Posterior vena cava (tissue), 2 donors: ENCODE measurements around the gene TP53BP2. TPM values are rescaled to one million over a fixed set of nuclear protein-coding genes. Genes with fewer than 3 reads are reported as not detected.
"Not testable (repeated sequence)": the region's sequence is repeated elsewhere in the genome, so short reads cannot be mapped to it uniquely, and the experiment has no call there.

ENCODE experiments used
- DNase-seq: peaks from one replicate; pipeline ENCODE4 v3.0.0-alpha.2; 2020; ENCODE audit warnings: low spot score
- intact Hi-C, 2 donors: fragments of 100-400 bp; cut with DNase I; formaldehyde crosslinking; loops; one replicate each; pipeline versions ENCODE4 v1.14.1 to v1.14.2; 2022 to 2023
- long read RNA-seq, 2 donors: library from polyadenylated mRNA; unstranded; transcript quantifications; one replicate each; pipeline ENCODE4 v2.0.0, GENCODE V29; 2020 to 2021
- total RNA-seq, 2 donors: library from RNA; stranded (reverse); fragmentation: NEBNext Ultra II Directional; extraction: Animal tissue kit (Norgen Biotek cat#: 25700); gene quantifications; one replicate each; pipeline ENCODE4 v1.2.1, GENCODE V29; 2021
- donor health status: DM: yes; HTN: yes; CAD: no.
- donor health status: DM: yes; HTN: yes; CAD: no.

TP53BP2 gene
- 10 to 100 TPM; 39.6 to 54.4 TPM for total RNA-seq
- long read RNA-seq, donor 1, full-length matches to known transcripts, result 1 of 6 reads
- long read RNA-seq, donor 1, partial matches to known transcripts, result 5 of 6 reads
- long read RNA-seq, donor 1, other reads (novel, unspliced or antisense), result 0 of 6 reads
- long read RNA-seq, donor 2, partial matches to known transcripts, result 4 of 4 reads
- long read RNA-seq, donor 2, other reads (novel, unspliced or antisense), result 0 of 4 reads

DNA sequence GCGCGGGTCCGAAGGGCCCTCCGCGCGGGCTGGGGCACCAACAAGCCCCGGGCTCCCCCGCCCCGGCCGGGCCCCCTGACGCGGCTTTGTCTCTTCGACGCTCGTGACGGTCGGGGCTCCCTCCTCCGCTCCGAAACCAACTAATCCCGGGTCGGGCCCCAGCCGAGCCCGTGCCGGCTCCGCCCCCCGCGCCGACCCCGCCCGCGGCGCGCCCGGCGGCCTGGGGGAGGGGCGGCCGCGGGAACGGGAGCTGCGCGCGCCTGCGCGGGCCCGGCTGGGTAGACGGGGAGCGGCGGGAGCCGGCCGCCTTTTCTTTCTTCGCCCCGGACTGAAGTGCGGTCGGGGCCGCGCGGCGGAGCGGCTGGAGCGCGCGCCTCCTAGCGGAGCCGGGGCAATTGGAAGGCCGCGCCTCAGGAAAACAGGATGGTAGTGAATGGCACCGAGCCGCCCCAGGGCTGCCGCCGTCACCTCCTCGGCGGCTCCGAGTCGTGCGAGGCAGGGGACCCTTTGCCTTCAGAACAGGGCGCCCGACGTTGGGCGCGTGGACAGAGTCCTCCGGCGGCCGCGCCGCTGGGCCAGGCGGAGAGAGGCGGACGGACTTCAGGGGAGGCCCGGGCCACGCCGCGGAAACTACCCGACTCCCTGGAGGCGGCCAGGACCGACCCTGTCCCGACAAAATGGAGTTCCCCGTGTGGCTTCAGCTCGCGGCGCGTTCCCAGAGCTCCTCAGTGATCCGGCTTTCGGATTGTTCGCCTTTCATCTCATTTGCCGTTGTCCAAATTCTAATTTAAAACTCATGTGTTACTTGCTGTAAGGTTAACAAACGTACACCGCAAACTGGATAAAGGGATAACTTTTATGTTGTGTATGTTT lies at the start of gene TP53BP2:
Gene TP53BP2, minus strand, starts transcription at position 138 of the 873 bp plus-strand sequence. CDS start 267 bp downstream, outside the sequence.
- DNase-seq, result peak; percentile 97
- intact Hi-C loops, result no loop called here

- DNase-seq, intact Hi-C loops: not testable (repeated sequence)
These were observed 44.7 kb upstream of the TP53BP2 start for GRCh38 chr1:223890494-223890893.

GRCh38 chr1:223889319-223889718 lies 43.6 kb upstream of the TP53BP2 start:
- intact Hi-C loops, DNase-seq: not testable (repeated sequence)

- peak; percentile 85 for DNase-seq
- intact Hi-C loops, result no loop called here
These were observed 42.1 kb upstream of the TP53BP2 start for GRCh38 chr1:223887747-223888418.

GRCh38 chr1:223886516-223886921 lies 40.8 kb upstream of the TP53BP2 start:
- intact Hi-C loops, result no loop called here
- no peak for DNase-seq

DNA sequence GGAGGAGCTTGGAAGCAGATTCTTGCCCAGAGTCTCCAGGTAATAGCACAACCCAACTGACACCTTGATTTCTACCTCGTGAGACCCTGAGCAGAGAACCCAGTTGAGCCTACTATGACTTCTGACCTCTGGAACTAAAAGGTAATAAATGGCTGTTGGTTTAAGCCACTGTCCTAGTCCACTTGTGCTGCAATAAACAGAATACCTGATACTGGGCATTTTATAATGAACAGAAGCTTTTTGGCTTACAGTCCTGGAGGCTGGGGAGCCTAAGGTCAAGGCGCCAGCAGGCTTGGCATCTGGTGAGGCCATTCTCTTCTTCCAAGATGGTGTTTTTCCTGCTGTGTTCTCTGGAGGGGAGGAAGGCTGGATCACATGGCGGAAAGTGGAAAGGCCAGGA lies 39.9 kb upstream of the TP53BP2 start:
- DNase-seq, result no peak
- intact Hi-C loops, result no loop called here

GRCh38 chr1:223878598-223879325 lies 33.0 kb upstream of the TP53BP2 start:
- intact Hi-C loops, result no loop called here
- no peak for DNase-seq

GRCh38 chr1:223877804-223878203 lies 32.1 kb upstream of the TP53BP2 start:
- intact Hi-C loops, result no loop called here

GRCh38 chr1:223876590-223876989 lies 30.8 kb upstream of the TP53BP2 start:
- intact Hi-C loops, result no loop called here
- DNase-seq, result no peak

More at GRCh38 chr1:223877804-223878203, 32.1 kb upstream of the TP53BP2 start:
- DNase-seq, result no peak

- DNase-seq, result no peak
- intact Hi-C loops, result no loop called here
These were observed 27.3 kb upstream of the TP53BP2 start for GRCh38 chr1:223873044-223873443.

DNA sequence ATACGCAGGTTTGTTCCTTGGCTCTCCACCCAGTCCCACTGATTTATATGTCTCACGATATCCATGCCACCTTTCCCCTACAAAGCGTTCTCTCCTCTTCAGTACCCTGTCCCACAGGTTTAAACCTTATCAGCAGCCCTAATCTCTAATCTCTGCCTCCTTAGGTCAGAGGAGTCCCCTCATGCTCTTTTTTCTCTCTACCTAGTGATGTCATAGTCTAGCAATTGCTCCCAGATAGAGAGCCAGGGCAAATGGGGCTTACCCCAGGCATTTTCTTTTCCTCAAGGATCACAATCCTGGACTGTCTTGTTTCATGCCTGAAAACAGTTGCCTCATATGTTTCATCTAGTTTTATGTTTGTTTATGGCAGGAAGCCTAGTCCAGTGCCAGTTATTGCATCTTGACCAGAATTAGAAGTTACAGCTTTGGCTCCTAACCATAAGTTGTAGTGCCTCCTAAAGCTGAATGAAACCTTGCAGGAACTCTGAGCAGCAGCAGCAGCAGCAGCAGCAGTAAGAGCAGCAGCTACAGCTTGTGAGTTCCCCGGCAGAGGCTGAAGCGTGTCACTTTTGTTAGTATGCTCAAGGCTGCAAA lies 26.7 kb upstream of the TP53BP2 start:
- no peak for DNase-seq
- intact Hi-C loops, result no loop called here

GRCh38 chr1:223870617-223871574 lies 25.1 kb upstream of the TP53BP2 start:
- intact Hi-C loops, result no loop called here
- DNase-seq, result no peak

DNA sequence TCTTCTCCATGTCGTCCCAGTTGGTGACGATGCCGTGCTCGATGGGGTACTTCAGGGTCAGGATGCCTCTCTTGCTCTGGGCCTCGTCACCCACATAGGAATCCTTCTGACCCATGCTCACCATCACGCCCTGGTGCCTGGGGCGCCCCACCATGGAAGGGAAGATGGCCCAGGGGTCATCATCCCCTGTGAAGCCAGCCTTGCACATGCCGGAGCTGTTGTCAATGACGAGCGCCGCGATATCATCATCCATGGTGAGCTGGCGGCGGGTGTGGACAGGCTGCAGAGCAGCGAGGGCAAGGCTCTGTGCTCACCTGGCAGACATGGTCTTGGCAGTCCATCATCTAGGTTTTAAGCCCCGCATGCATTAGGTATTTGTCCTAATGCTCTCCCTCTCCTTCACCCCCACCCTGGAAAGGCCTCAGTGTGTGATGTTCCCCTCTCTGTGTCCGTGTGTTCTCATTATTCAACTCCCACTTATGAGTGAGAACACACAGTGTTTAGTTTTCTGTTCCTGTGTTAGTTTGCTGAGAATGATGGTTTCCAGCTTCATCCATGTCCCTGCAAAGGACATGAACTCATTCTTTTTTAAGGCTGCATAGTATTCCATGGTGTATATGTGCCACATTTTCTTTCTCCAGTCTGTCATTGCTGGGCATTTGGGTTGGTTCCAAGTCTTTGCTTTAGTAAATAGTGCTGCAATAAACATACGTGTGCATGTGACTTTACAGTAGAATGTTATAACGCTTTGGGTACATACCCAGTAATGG lies 19.0 kb upstream of the TP53BP2 start:
- DNase-seq, intact Hi-C loops: not testable (repeated sequence)

GRCh38 chr1:223864084-223864483 lies 18.3 kb upstream of the TP53BP2 start:
- intact Hi-C loops, result no loop called here
- DNase-seq, result no peak

- DNase-seq, result no peak
- intact Hi-C loops, result no loop called here
These were observed 16.2 kb upstream of the TP53BP2 start for GRCh38 chr1:223861904-223862303.

GRCh38 chr1:223860051-223860622 lies 14.4 kb upstream of the TP53BP2 start:
- intact Hi-C loops, result no loop called here
- DNase-seq, result no peak

DNA sequence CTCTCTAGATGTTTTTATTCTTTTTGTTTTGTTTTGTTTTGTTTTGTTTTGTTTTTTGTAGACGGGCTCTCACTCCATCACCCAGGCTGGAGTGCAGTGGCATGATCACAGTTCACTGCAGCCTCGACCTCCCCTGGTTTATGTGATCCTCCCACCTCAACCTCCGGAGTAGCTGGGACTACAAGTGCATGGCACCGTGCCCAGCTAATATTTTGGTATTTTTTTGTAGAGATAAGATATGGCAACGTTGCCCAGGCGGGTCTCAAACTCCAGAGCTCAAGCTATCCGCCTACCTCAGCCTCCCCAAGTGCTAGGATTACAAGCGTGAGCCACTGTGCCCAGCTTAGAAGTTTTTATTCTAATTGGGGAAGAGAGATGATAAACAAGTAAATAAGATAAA lies 13.3 kb upstream of the TP53BP2 start:
- intact Hi-C loops, result no loop called here
- no peak for DNase-seq
